Measurements from ENCODE around the gene PBX1.

PBX1 gene

DNA sequence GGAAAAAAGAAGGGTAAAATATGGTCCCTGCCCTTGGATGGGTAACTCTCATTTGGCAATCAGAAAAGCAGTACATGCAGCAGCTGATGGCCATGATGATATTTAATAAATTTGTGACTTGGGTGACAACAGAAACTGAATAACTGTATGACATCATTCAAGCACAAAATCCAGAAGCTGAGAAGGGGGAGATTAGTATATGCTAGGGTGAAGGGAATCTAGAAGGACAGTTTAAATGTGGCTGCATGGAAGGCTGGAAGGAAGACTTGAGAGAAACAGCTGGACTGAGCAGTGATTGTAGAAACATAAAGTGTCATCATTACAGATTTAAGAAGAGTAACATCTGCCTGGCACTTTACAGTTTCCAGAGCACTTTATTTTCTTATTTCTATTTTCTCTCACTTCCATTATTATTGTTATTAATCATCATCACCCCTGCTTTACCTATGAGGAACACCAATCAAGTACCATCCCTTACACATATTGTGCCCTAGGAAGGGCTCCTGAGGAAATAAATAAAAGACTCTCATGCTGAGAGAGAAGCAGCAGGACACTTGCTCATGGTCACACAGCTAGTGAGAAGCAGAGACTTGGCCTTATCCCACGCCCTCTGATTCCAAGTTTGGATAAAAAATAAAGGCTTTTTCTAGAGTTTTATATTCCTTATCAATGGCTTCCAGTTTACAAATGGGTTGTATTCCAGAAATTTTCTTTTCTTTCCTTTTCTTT is 207.2 kb downstream of the PBX1 start:
- DNase-seq: no peak

DNA sequence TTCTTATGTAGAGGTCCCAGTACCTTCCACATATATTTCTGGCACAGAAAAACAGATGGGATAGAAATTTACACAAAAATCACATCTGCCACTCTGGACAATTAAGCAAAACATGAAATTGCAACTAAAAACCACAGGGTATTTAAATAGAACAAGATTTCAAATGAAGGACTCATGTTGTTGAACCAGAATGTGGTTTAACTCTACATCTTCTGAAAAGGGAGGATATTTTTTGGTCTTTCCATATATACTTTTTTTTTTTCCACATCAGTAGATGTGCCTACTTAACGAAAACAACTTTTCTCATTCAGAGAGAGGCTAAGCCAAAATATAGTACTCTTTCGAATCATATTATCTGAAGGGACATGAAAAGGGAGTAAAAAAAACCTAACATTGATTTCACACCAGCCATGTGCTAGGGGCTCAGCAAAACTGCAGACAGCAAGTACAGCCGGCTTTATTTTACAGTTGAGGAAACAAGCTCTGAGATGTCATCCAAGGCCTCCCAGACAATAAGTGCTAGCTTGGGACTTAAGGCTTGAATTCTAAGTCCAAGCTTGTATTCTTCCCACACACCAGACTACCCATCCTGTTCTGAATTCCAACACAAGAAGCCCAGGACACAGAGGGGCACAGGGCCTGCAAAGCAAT is 208.9 kb downstream of the PBX1 start:
- no peak for DNase-seq

DNA sequence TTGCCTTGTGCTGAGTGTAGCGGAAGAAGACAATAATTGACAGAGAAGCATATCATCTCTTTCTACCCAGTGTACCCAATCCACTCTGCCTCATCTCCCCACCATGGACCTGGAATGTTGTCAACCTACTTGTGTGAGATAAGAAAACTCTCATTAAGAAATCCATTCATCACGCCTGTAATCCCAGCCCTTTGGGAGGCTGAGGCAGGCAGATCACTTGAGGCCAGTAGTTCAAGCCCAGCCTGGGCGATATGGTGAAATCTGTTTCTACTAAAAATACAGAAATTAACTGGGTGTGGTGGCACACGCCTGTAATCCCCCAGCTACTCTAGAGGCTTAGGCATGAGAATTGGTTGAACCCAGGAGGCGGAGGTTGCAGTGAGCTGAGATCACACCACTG is 209.6 kb downstream of the PBX1 start:
- DNase-seq: no peak

DNA sequence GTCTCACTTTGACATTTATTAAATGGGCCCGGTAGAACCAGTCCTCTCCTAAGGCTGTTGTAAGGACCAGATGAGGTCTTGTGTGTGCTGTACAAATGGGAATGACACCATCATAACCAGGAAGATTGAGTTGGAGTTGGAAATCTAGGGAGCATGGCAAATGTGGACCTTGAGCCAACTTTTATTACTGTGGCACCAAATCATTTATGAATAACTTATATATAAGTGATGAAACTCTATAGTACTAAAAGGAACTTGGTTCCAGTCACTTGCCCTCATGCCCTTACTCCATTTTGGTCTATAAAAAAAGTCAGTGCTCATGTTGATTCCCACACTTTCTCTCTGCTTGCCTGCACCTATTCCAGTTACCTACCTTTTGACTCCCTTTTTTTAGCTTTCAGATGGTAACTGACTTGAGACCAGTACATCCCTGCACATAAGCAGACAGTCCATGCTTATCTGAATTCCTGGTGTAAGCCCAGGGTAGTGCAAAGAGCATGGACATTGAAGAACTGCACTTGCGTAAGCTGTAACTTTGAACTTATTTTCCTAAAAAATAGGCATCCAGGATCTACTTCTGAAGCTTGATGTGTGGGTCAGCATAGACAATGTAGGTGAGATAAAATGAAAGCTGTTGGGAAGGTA is 210.6 kb downstream of the PBX1 start:
- no peak for DNase-seq

DNA sequence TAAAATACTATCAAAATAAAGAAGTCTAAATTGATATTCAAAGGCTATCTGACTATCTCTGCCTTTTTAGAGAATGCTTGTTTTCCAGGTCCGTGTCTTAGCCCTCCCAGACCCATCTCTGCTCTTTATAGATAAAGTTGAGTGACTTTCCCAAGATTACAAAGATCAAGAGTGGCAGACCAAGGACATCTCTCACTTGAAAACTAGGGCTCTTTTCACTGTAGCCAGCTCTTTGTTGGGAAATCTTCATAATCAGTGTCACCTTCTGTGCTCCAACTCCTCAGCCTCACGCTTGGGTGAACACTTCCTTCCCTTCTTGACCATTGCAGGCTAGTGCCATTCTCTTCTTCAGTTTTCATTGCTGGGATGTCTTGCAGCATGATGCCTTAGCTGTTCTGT is 211.1 kb downstream of the PBX1 start:
- DNase-seq: no peak

DNA sequence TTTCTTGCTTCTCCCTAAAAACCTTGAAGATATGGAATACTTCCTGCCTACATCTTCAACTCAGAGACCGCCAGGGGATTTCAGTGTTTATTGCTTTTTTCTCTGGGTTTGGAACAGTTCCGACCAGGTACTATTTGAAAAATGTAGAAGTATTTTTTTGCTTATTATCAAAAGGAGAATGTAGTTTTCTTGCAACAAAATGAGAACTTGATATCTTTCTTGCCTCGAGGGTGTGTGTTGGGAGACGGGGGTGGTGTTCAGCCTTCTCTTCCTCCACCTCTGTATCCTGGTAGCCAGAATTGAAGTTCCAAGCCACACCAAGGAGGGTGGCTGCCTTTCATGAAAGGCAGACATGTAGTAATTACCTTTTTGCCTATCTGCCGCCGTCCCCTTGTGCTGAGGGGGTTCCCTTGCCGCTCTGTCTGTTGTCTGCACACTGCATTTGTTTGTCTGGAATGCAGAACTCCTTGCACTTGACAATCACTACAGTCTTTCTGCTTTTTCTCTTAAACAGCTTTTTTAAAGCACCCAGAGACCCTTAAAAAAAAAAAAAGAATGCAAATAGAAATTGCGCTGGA is 212.1 kb downstream of the PBX1 start:
- DNase-seq: no peak

DNA sequence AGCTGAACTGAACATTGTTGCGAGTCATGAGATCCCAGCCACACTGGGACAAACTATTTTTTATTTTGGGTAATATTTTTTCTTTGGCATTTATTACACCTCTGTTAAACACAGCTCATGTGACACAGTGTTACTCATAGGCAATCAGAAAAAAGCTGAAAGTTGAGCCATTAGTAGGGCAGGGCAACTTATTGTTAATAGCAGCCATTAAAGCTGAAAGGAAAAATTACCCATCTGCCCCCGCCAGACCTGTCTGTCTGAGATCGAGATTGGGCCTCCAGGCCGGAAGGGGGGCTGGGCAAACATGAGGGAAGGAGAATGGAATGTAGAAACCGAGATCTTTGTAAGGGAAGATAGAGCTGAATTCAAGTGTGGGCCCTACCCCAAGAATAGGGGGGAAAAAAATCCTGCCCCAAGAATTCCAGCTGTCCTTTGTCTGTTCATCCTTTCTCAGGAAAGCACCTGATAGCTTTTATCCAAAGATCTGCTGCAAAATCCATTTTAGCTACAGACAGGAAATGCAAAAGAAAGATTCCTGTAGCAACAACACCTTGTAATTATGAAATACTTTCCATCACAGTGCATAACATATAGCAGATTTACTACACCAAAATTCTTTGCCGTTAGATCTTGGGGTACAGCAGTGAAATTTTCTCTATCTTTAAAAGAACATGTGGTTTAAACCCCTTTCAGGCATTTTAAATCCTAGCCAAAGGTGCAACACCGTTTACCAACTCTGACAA is 212.8 kb downstream of the PBX1 start:
- no peak for DNase-seq

DNA sequence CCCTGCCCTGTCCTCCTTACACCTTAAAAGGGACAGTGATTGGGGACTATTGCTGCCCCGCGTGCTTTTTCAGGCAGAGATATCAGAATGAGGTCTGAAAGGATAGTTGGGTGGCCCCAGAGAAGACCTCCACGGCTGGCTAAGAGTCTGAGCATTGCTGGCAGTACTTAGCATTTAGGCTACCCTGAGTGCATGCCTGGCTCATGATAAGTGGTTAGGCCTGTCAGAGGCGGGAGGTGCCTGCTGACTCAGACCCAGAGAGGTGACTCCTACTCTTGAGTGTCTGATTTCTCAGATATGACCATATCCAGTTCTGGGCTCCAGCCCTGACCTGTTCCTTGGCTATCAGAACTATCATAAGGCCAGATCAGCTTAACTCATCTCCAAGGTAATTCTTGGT is 213.7 kb downstream of the PBX1 start:
- DNase-seq: no peak

DNA sequence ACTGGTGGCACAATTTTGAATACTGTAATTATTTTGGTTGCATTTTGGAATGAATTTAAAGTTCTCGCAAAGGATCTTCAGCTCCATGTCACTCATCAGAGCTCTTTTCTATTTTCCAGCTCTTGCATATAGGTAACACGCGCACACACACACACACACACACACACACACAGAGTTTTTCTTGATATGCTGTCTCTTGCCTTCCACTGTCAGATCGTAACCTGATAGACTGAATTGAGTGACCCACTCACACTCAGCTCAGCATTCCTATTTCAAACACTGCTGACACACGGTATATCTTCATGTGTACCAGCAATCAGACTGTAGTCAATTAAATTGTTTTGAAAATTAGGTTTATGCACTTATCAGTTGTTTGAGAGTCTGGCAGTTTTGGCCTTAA is 214.1 kb downstream of the PBX1 start:
- DNase-seq: no peak

DNA sequence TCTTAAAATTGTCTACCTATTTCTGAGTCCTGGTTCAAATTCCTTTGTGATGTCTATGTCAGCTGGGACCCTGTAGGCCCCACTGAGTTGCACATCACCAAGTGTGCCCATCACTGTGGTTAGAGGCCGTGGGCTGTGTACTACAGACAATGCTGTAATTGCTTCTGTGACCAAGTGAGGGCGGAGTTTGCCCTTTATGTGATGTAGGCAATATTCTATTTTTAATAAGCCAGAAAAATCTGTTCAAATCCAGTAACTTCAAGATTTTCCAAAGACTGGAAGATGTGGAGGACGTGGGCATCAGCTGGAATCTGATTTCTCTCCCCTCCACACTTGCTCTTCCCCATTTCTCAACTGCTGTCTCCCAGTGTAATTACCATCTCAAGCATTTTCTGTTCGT is 215.4 kb downstream of the PBX1 start:
- DNase-seq: no peak

DNA sequence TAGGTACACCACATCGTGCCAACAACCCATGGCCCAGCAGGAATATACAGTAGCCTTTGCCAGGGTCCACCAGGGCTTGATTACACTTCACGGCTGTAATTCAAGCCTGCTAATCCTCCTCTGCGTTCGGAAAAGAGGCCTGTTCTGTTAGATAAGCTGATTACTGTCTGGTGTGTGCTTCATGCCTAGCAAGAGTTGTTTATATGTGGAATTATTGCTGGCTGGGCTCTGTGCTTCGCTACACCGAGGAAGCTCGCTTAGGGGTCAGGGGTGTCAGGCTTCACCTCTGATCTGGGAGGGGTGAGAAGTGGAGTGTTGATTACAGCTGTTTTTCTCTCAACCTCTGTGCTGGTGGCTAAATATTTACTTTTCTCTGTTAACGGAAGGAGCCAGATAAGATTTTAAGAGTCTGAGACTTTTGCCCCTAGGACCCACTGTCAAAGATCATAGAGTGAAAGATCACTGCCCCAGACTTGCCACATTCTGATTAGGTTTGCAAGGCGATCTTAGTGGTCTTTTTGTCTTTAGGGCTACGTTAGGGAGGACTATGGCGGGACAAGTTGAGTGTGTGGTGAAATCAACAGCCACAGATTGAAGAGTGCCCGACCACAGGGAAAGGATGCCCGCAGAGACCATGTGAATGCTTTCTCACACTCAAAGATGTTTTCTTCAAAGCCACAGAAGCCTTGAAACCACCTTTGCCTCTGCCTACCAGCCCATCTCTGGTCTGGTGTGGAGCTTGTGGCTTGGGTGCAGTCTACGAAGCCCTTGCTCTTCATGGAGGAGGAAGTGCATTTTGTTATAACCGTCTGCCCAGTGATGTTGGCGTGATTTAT is 216.1 kb downstream of the PBX1 start:
- DNase-seq: no peak

DNA sequence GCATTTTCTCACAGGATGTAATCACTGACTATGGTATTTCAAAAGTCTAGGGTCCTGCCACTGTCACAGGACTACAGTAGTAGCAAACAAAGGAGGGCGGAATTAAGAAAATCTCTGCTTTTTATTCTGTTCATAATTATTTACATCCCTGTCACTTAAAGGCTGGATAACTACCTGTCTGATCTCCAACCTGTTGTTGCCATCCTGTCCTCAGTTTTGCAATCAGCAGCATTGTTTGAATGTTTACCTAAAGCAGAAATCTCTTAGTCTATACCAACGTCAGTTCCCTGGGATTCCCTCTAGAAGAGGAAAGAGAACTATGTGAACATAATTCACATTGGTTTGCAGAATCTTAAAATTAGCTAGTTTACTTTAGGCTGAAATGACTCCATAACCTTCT is 218.5 kb downstream of the PBX1 start:
- no peak for DNase-seq

DNA sequence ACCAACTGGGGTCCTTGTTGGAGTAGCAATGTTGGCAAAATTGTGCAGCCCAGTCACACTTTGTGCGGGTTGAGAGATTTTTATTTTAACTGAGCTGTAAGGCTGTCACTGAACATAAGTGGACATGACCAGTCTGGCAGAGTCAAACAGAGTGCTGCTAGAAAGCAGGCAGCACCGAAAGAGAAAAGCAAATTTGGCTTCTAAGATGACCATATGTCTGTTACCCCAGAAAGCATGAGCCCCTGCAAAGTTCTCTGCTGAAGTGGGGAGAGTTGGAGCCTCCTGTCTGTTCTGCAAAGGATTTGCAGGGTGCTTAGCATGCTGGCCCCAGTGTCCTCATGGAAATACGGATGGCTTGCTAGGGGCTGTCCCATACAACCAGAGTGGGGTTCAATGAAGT is 220.4 kb downstream of the PBX1 start:
- DNase-seq: no peak

DNA sequence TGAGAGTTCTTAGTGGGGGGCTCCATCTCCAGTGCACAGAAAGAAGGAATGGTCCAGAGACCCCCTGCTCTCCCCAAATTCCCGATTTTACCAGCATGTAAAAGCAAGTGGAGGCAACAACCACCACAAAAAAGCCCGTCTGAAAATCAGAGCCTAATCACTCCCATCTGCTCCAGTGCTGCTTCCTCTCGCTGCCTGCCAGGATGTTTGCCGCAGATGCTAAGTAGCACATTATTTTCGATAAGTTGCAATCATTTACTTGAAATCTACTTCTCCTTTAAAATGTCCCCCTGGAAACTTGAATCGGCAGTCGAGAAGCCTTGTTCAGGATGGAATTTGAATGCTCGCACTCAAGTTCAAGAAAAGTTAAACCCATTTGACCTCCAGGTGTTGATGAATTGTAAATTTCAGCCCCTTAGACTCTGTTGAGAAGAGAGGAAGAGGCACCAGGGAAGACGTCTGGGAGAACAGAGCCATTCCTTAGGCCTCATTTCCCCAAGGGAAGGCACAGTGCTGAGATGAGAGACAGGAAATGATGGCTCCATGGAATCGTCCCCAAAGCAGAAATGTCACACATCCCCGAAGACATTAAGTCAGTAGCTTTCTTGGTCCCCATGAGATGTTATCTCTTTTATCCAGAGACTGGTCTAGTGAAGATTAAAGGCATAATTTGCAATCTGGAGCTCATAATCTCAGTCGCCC is 221.3 kb downstream of the PBX1 start:
- DNase-seq: no peak

DNA sequence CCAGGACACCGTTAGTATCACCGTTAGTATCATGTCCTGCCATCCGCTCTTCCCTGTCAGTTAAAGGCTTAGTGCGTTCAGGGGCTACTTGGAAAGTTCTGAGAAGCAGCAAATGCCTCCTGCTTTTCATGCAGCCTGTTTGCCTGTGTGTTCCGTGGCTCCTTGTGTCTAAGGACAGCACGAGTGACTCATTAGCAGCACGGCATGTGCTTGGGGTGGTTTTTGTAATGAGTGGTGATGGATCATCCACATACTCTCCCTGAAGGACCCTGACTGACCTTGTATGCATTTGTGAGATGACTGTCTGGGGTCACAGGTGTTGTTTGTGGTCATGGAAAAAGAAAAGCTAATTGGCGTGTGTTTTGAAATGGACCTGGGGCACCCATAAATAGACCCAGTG is 221.9 kb downstream of the PBX1 start:
- DNase-seq: no peak

DNA sequence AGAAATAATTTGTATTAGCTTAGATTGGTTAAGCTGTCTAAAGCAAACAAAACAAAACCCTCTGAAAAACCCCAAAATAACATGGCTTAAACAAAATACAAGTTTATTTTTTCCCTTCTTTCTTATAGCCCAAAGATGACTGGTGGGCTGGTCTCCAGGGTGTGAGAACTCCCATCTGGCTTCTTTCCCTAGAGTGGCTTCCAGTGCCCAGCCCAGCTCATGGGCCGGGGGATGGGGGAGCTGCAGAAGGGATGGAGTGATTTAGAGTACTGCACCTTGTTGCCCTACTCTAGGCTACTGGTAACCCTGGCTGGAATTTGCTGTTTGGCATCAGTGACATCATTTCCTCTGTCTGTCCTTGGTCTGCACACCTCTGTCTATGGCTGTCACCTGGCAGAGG is 223.0 kb downstream of the PBX1 start:
- no peak for DNase-seq

DNA sequence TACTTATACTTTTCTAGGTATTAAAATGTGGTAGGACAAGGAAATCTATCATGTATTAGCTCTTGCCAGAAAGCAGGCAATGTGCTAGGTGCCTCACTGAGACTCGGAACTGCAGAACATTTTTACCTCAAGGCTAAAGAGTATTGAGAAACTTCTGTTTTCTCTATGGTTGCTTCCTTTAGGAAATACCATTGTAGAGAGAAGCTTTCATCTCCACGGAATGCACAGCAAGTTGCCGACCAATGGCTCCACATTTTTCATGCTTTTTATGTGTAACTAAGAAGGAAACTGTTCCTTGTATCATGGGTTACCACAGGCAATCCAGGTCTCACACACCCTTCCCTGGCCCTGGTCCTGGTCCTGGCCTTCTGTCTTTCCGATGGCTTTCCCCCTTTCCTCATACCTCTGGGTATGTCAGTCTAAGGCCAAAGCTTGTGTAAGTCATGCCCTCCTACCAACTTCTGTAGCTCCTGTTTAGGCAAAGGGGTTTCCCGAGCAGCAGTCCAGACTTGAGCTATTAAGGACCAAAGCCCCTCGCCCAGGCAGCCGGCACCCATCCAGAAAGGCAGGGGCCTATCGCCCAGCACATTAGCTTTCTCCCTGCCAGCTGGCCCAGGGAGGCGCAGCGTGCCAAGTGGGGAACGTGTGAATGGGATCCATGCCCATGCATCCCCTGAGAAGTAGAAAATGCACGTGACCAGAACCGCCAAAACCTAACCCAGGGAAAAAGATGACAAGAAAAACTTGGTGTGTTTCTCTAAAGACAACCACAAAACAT is 225.0 kb downstream of the PBX1 start:
- DNase-seq: no peak

DNA sequence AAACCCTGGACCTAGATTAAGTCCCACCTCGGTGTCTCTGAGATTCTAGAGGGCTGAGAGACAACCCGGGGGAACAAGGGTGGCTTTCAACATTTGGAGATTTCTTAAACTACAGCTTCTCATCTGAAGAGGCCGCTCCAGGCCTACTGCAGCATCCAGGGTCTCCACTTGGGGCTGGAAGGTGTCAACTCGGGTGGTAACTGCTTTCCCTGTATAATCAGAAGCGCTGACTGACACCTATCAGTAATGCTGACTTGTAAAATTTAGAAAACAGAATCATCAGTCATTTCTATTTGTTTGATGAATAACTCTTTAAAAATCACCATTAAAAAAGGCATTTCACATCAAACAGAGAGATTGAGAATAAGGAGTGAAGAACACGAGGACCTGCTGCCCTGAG is 226.0 kb downstream of the PBX1 start:
- no peak for DNase-seq

DNA sequence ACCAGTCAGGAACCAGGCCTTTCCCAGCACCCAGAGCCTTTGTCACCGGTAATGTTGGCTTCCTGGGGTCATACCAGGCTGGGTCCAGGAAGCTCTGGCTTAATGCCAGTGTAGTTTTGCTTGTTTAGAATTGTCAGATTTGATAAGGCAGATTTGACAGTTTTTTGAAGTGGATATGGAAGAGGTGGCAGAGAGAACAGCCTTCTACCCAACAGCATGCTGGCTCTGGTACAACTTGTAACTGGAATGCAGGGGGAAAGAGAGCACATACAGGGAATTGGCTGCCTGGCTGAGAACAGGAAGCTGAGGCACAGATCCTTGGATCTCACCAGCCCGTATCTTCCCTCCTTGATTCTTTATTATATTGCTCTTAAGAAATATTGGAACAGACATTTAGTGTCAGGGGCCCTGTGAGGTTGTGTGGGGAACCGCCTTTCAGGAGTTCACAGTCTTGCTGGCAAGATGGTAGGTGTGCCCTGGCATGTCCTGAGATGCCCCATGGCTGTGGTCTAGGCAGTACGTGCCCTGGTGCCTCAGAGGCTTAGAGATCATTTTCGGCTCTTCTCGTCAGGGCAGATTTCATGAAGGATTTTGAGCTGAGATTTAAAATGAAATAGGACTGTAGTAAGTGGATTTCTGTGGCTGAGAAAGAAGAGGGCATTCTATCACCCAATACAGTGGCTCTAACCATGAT is 227.0 kb downstream of the PBX1 start:
- no peak for DNase-seq
